AG08396 (cell line): ENCODE data around the gene ARHGAP15.

Experiments
- DNase-seq: peaks from one replicate; pipeline ENCODE4 v3.0.0; 2012; ENCODE audit warnings: low spot score, mixed read lengths

Gene ARHGAP15

GRCh38 chr2:143581134-143581533, 451.9 kb downstream of the ARHGAP15 start:
- DNase-seq = no peak

- DNase-seq = no peak
Observed at GRCh38 chr2:143582046-143582747, 453.0 kb downstream of the ARHGAP15 start.

- DNase-seq = no peak
Observed at GRCh38 chr2:143584936-143585335, 455.7 kb downstream of the ARHGAP15 start.

GRCh38 chr2:143586119-143586518, 456.9 kb downstream of the ARHGAP15 start:
- no peak for DNase-seq

GRCh38 chr2:143588746-143589145, 459.5 kb downstream of the ARHGAP15 start:
- no peak for DNase-seq

- no peak for DNase-seq
Observed at GRCh38 chr2:143594161-143594560, 464.9 kb downstream of the ARHGAP15 start.

- DNase-seq = no peak
Observed at GRCh38 chr2:143594745-143595144, 465.5 kb downstream of the ARHGAP15 start.

- no peak for DNase-seq
Observed at GRCh38 chr2:143600116-143600515, 470.9 kb downstream of the ARHGAP15 start.

GRCh38 chr2:143601828-143602227, 472.6 kb downstream of the ARHGAP15 start:
- DNase-seq = no peak

GRCh38 chr2:143603035-143603655, 473.9 kb downstream of the ARHGAP15 start:
- no peak for DNase-seq

- DNase-seq = no peak
Observed at GRCh38 chr2:143603846-143604565, 474.8 kb downstream of the ARHGAP15 start.

GRCh38 chr2:143604566-143604959, 475.3 kb downstream of the ARHGAP15 start:
- no peak for DNase-seq

GRCh38 chr2:143607231-143608062, 478.2 kb downstream of the ARHGAP15 start:
- DNase-seq = peak; percentile 6

- no peak for DNase-seq
Observed at GRCh38 chr2:143608063-143608423, 478.8 kb downstream of the ARHGAP15 start.

GRCh38 chr2:143608758-143609157, 479.5 kb downstream of the ARHGAP15 start:
- no peak for DNase-seq

- DNase-seq = no peak
Observed at GRCh38 chr2:143611336-143611735, 482.1 kb downstream of the ARHGAP15 start.

GRCh38 chr2:143615562-143615961, 486.3 kb downstream of the ARHGAP15 start:
- DNase-seq = no peak

- DNase-seq = no peak
Observed at GRCh38 chr2:143616452-143616851, 487.2 kb downstream of the ARHGAP15 start.

- DNase-seq = no peak
Observed at GRCh38 chr2:143617803-143618415, 488.7 kb downstream of the ARHGAP15 start.

GRCh38 chr2:143622106-143622505, 492.9 kb downstream of the ARHGAP15 start:
- DNase-seq = no peak

GRCh38 chr2:143623231-143623908, 494.2 kb downstream of the ARHGAP15 start:
- DNase-seq = no peak
